Left ventricle myocardium inferior (tissue), 1 donor: ENCODE measurements around the gene TNFAIP2. TPM values are rescaled to one million over a fixed set of nuclear protein-coding genes. Genes with fewer than 3 reads are reported as not detected.
A peak's percentile ranks its signal among the peaks of the same experiment; 100 is the strongest.

Experiments
- DNase-seq: peaks from one replicate; pipeline ENCODE4 v3.0.0-alpha.2; 2020
- H3K27ac ChIP-seq: fragments of 200-600 bp; replicated peaks from 2 replicates; pipeline ENCODE4 v1.8.0; 2021
- H3K27me3 ChIP-seq: fragments of 200-600 bp; 2 replicates; pipeline ENCODE4 v1.8.0; 2021; ENCODE audit warnings: low read depth
- H3K36me3 ChIP-seq: fragments of 200-600 bp; 2 replicates; pipeline ENCODE4 v1.8.0; 2021
- H3K4me1 ChIP-seq: fragments of 200-600 bp; 2 replicates; pipeline ENCODE4 v1.8.0; 2021
- H3K4me3 ChIP-seq: fragments of 200-600 bp; 2 replicates; pipeline ENCODE4 v1.8.0; 2021; ENCODE audit warnings: mild to moderate bottlenecking, moderate library complexity
- H3K9me3 ChIP-seq: fragments of 200-600 bp; replicated peaks from 2 replicates; pipeline ENCODE4 v1.8.0; 2021
- intact Hi-C: fragments of 100-400 bp; cut with micrococcal nuclease; formaldehyde crosslinking; loops from one replicate; pipeline ENCODE4 v1.11.0; 2022
- total RNA-seq: library from RNA; stranded (reverse); fragmentation: NEBNext Ultra II Directional; extraction: Animal tissue kit (Norgen Biotek cat#: 25700); gene quantifications from one replicate; pipeline ENCODE4 v1.2.1, GENCODE V29; 2021
- TF ChIP-seq, protein P1 (sequence below): fragments of 200-600 bp; IDR thresholded peaks from 2 replicates; pipeline ENCODE4 v1.8.0; 2021; ENCODE audit warnings: antibody characterized with exemption, mild to moderate bottlenecking, borderline replicate concordance
- donor health status: DM: no; HTN: yes; CAD: no; lungs with severe emphysema.

The TNFAIP2 gene
- total RNA-seq, 1 donor from 2014 or later, result 40.1 TPM

DNA sequence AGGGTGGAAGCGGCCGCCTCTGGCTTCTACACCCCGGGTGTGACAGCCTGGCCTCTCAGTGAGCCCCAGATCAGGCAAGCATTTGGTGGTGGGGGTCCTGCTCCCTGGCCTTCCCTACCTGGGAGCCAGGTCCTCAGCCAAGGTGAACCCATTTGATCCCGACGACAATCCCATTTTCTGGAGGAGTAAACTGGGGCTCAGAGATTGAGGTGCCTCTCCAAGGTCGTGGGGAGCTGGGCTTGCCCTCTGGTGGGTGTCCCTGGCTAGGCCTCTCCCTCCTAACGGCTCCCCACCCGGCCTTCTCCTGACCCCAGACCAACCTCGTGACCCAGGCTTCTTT, 31.4 kb upstream of the TNFAIP2 start:
- intact Hi-C loops, result no loop called here
- peaks cover 30% of the 10 kb centered on the region for H3K27me3 ChIP-seq
- TF ChIP-seq, protein P1, sequence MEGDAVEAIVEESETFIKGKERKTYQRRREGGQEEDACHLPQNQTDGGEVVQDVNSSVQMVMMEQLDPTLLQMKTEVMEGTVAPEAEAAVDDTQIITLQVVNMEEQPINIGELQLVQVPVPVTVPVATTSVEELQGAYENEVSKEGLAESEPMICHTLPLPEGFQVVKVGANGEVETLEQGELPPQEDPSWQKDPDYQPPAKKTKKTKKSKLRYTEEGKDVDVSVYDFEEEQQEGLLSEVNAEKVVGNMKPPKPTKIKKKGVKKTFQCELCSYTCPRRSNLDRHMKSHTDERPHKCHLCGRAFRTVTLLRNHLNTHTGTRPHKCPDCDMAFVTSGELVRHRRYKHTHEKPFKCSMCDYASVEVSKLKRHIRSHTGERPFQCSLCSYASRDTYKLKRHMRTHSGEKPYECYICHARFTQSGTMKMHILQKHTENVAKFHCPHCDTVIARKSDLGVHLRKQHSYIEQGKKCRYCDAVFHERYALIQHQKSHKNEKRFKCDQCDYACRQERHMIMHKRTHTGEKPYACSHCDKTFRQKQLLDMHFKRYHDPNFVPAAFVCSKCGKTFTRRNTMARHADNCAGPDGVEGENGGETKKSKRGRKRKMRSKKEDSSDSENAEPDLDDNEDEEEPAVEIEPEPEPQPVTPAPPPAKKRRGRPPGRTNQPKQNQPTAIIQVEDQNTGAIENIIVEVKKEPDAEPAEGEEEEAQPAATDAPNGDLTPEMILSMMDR, result no peak
- H3K4me3 ChIP-seq, result peak overlapping the region; percentile 68
- H3K36me3 ChIP-seq, result no peaks in the 10 kb centered on the region
- peak overlapping the region; percentile 36 for H3K27ac ChIP-seq
- H3K4me1 ChIP-seq, result peaks cover 19% of the 10 kb centered on the region
- no peaks in the 10 kb centered on the region for H3K9me3 ChIP-seq
- no peak for DNase-seq

DNA sequence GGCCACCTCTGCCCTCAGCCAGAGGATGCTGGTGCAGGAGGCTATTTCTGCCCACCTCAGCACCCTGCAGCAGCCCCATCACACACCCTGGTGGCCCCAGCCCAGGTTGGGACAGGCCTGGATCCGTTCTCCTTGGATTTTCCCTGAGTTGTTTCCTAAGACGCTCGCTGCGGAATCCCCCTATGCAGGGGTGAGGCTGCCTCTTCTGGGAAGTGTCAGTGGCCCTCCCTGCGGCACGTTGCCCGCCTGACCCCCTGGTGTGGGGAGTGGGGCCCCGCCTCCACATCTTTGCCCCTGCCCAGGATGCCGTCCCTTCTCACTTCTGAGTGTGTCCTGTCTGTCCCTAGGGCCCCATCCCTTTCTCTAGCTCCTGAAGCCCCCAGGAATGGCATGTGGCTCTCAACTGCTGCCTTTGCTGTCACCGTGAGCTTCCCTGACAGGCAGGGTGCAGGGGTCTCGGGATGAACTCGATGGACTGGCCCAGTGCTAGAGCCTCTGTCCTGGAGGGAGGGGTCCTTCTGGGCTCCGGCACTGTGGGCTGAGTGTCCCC, 29.3 kb upstream of the TNFAIP2 start:
- H3K4me1 ChIP-seq, result peaks cover 19% of the 10 kb centered on the region
- peak overlapping the region; percentile 40 for H3K4me3 ChIP-seq
- peak overlapping the region; percentile 63 for H3K27ac ChIP-seq
- DNase-seq, result no peak
- H3K36me3 ChIP-seq, result no peaks in the 10 kb centered on the region
- TF ChIP-seq, protein P1, result no peak
- intact Hi-C loops, result no loop called here
- no peaks in the 10 kb centered on the region for H3K9me3 ChIP-seq
- peaks cover 35% of the 10 kb centered on the region for H3K27me3 ChIP-seq

DNA sequence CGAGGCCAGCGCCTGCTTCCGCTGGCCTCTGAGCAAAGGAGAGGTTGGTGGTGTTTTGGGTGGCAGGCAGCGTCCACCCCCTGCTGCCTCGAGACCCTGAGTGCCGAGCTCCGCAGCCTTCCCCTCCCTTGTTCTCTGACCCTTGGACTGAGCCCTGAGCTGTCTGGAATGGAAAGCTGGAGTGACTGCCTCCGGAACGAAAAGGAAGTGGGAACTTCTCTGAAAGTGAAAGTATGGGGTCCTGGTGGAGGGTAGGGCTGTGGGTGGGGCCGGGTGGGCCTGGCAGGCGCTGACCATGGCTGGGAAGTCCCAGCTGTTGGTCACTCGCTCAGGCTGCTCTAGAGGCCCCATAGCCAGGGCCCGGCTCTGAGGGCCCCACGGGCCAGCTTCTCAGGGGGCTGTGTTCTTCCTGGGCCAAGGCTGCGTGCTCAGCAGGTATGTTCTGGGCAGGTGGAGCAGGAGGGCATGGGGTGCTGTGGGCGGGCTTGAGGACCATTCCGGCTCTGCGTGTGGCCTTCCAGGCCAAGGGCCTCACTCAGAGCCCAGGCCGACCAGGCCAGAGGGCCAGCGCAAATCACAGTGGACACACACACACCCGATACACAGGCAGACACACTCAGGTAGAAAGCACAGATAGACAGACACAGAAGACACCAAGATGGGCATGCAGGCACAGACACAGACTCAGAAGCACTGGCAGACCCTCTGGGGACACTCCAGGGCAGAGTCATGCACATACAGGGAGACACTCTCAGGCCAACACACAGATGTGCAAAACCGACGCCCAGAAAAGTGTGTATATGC, 28.7 kb upstream of the TNFAIP2 start, which contains the start of gene EXOC3L4:
Gene EXOC3L4, plus strand, starts transcription at position 320 of the 804 bp plus-strand sequence. CDS start 5,495 bp downstream, outside the sequence.
- peak within 1 kb of the TSS; percentile 40 for H3K4me3 ChIP-seq
- peaks cover 41% of the 10 kb centered on the region for H3K27me3 ChIP-seq
- TF ChIP-seq, protein P1, result no peak
- H3K4me1 ChIP-seq, result peaks cover 19% of the 10 kb centered on the region
- intact Hi-C loops, result no loop called here
- no peaks in the 10 kb centered on the region for H3K36me3 ChIP-seq
- no peak for DNase-seq
- peak within 1 kb of the TSS; percentile 63 for H3K27ac ChIP-seq
- no peaks in the 10 kb centered on the region for H3K9me3 ChIP-seq

DNA sequence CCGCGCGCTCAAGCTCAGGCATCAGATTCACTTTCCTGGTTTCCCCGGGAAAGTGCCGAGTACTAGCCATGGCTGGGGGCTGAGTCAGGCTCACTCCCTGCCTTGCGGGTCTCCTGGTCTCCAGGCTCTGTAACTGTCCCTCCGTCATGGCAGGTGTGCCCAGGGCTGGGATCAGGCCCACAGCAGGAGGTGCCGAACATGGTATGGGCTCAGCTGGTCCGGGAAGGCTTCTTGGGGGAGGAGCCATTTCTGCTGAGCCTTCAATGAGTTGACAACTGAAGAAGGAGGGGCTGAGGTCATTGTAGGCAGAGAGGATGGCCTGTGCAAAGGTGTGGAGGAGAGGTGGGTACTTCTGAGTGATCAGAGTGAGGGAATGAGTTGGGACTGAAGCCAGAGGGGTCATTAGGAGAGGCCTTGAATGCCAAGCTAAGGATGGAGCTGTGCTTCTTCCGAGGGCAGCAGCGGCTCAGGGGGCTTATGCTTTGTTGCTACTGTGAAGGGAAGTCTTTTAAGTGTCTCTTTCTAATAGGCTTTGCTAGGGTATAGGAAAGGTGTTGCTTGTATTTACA, 28.0 kb upstream of the TNFAIP2 start:
- Histone ChIP-seq H3K36me3 (no peaks in the 10 kb centered on the region), H3K27me3 (peaks cover 48% of the 10 kb centered on the region), H3K4me3 (peak overlapping the region; percentile 40), H3K27ac (peak overlapping the region; percentile 63), H3K9me3 (no peaks in the 10 kb centered on the region), H3K4me1 (peaks cover 19% of the 10 kb centered on the region)
- TF ChIP-seq, protein P1, result no peak
- intact Hi-C loops, result no loop called here
- no peak for DNase-seq

DNA sequence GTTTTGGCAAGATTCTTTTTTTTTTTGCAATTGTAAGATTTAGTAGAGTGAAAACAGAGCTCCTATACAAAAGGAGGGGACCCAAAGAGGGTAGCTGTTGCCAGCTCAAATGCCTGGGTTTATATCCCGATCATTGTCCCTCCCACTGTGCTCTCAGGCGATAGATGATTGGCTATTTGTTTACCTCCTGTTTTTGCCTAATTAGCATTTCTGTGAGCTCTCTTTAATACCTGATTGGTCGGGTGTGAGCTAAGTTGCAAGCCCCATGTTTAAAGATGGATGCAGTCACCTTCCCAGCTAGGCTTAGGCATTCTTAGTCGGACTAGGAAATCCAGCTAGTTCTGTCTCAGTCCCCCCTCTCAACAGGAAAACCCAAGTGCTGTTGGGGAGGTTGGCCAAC, 26.9 kb upstream of the TNFAIP2 start:
- intact Hi-C loops, result no loop called here
- Histone ChIP-seq H3K4me3 (no peak overlapping the region), H3K27ac (no peak overlapping the region), H3K27me3 (peaks cover 49% of the 10 kb centered on the region), H3K9me3 (no peaks in the 10 kb centered on the region), H3K36me3 (no peaks in the 10 kb centered on the region), H3K4me1 (peaks cover 13% of the 10 kb centered on the region)
- TF ChIP-seq, protein P1, result no peak
- no peak for DNase-seq
